Measurements from ENCODE around the gene PACRG.

GRCh38 chr6:163185744-163186143, 458.0 kb downstream of the PACRG start:
- TF ChIP-seq, protein P1, sequence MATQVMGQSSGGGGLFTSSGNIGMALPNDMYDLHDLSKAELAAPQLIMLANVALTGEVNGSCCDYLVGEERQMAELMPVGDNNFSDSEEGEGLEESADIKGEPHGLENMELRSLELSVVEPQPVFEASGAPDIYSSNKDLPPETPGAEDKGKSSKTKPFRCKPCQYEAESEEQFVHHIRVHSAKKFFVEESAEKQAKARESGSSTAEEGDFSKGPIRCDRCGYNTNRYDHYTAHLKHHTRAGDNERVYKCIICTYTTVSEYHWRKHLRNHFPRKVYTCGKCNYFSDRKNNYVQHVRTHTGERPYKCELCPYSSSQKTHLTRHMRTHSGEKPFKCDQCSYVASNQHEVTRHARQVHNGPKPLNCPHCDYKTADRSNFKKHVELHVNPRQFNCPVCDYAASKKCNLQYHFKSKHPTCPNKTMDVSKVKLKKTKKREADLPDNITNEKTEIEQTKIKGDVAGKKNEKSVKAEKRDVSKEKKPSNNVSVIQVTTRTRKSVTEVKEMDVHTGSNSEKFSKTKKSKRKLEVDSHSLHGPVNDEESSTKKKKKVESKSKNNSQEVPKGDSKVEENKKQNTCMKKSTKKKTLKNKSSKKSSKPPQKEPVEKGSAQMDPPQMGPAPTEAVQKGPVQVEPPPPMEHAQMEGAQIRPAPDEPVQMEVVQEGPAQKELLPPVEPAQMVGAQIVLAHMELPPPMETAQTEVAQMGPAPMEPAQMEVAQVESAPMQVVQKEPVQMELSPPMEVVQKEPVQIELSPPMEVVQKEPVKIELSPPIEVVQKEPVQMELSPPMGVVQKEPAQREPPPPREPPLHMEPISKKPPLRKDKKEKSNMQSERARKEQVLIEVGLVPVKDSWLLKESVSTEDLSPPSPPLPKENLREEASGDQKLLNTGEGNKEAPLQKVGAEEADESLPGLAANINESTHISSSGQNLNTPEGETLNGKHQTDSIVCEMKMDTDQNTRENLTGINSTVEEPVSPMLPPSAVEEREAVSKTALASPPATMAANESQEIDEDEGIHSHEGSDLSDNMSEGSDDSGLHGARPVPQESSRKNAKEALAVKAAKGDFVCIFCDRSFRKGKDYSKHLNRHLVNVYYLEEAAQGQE (IDR thresholded peaks at IDR 0.05; ENCODE audit: insufficient read depth in 1 of 2, low read depth in 2 of 2, low read length in 2 of 2): no peak
- TF ChIP-seq POLR2AphosphoS5 (IDR thresholded peaks at IDR 0.05; ENCODE audit: low read depth, low read length) (no peak), TAF1 (IDR thresholded peaks at IDR 0.05; ENCODE audit: borderline replicate concordance, insufficient read depth, low read length) (no peak)
